ENCODE results near the gene BCL3. TPM values are rescaled to one million over a fixed set of nuclear protein-coding genes. Genes with fewer than 3 reads are reported as not detected.

BCL3 gene
- polyA plus RNA-seq, 1 of the 3 experiments (the other 2 are of a cell fraction): 19.2 TPM

DNA sequence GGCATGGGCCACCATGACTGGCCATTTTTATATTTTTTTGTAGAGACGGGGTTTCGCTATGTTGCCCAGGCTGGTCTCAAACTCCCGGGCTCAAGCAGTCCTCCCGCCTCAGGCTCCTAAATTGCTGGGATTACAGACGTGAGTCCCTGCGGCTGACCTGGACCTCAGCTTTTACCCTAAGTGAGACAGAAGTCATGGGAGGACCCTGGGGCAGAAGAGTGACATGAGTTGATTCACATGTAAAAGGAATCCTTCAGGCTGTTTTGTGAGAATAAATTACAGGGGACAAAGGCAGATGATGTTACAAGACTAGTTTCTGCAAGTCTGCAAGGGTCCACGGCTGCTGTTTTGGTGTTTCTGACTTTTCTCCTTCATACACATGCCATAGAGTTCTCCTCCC is 57.8 kb downstream of the BCL3 start:
- H3K4me1 ChIP-seq (ENCODE audit: control insufficient read depth in 1 of 2, insufficient read depth in 2 of 2, low read depth in 1 of 2, low read length in 1 of 2): peaks cover 8 to 13% of the 10 kb centered on the region in 2 experiments; a peak in 2 of 4 replicates
- no peaks in the 10 kb centered on the region for H3K9me3 ChIP-seq
- no peak overlapping the region for H3K27ac ChIP-seq (ENCODE audit: low read depth in 2 of 2, low read length in 1 of 2)
- H3K79me2 ChIP-seq (ENCODE audit: insufficient read depth): no peaks in the 10 kb centered on the region
- H3K4me3 ChIP-seq (ENCODE audit: low read depth in 2 of 2, low read length in 1 of 2): no peak overlapping the region
- peaks cover 51% of the 10 kb centered on the region for H3K27me3 ChIP-seq (ENCODE audit: insufficient read depth)
- ChIA-PET POLR2A (no interaction called here), CTCF (interaction anchor here (1.0 to 9.3 kb wide), 6 partner anchors 8 to 117 kb away, joined by 3 to 70 read pairs (median 10); no protein-coding TSS in a partner anchor)
- no peak overlapping the region for H3K9ac ChIP-seq
- H3K4me2 ChIP-seq: no peak overlapping the region
- no peaks in the 10 kb centered on the region for H3K9me2 ChIP-seq
- no peak for DNase-seq
- peaks cover 8% of the 10 kb centered on the region for H3F3A ChIP-seq (replicated peaks; ENCODE audit: insufficient read depth)
- H3K36me3 ChIP-seq (replicated peaks in 1 of 2; ENCODE audit: control insufficient read depth in 1 of 2, insufficient read depth in 2 of 2, low read length in 1 of 2): no peaks in the 10 kb centered on the region
- H4K20me1 ChIP-seq (ENCODE audit: insufficient read depth): no peaks in the 10 kb centered on the region
- 39% methylated on average over 7 of the region's 7 CpGs for WGBS (ENCODE audit: low lambda C conversion rate)
- TF ChIP-seq FOSL2 (IDR thresholded peaks at IDR 0.05; ENCODE audit: borderline replicate concordance, low read depth): no peak
- no peak for TF ChIP-seq EZH2phosphoT487 (IDR thresholded peaks at IDR 0.05; ENCODE audit: borderline replicate concordance, low read depth)
- TF ChIP-seq MXI1 (IDR thresholded peaks at IDR 0.05; ENCODE audit: low read depth, low read length): no peak
- TF ChIP-seq, protein P1, sequence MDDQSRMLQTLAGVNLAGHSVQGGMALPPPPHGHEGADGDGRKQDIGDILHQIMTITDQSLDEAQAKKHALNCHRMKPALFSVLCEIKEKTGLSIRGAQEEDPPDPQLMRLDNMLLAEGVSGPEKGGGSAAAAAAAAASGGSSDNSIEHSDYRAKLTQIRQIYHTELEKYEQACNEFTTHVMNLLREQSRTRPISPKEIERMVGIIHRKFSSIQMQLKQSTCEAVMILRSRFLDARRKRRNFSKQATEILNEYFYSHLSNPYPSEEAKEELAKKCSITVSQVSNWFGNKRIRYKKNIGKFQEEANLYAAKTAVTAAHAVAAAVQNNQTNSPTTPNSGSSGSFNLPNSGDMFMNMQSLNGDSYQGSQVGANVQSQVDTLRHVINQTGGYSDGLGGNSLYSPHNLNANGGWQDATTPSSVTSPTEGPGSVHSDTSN (IDR thresholded peaks at IDR 0.05): no peak
- TF ChIP-seq YY1 (IDR thresholded peaks at IDR 0.05; ENCODE audit: low read depth): no peak
- no peak for TF ChIP-seq MEF2A (IDR thresholded peaks at IDR 0.05; ENCODE audit: borderline replicate concordance, low read depth)
- TF ChIP-seq SIN3A (IDR thresholded peaks at IDR 0.05; ENCODE audit: borderline replicate concordance, low read depth, low read length): no peak
- TF ChIP-seq RCOR1 (IDR thresholded peaks at IDR 0.05; ENCODE audit: low read length): no peak
- TF ChIP-seq, protein P2, sequence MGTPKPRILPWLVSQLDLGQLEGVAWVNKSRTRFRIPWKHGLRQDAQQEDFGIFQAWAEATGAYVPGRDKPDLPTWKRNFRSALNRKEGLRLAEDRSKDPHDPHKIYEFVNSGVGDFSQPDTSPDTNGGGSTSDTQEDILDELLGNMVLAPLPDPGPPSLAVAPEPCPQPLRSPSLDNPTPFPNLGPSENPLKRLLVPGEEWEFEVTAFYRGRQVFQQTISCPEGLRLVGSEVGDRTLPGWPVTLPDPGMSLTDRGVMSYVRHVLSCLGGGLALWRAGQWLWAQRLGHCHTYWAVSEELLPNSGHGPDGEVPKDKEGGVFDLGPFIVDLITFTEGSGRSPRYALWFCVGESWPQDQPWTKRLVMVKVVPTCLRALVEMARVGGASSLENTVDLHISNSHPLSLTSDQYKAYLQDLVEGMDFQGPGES (IDR thresholded peaks at IDR 0.05; ENCODE audit: low read depth, low read length): no peak
- no peak overlapping the region for H2AFZ ChIP-seq (ENCODE audit: low read depth)

DNA sequence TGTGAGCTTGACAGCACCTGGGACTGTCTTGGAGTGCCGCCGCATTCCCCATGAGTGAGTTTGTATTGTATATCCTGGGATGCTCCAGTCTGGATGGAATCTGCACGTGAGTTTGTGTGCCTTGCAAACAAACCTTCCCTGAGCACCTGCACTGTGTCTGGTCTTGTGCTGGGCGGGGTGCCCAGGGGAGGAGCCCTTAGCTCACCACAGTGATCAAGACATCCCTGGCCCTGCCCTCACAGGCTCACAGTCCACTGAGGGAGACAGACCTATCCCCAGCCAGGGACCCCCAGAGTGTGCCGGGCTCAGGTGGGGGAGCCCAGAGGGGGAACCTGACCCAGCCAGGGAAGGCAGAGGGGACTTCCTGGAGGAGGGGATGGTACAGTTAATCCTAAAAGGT is 58.7 kb downstream of the BCL3 start:
- Histone ChIP-seq H3K27me3 (ENCODE audit: insufficient read depth) (peaks cover 50% of the 10 kb centered on the region), H3K27ac (ENCODE audit: low read depth in 2 of 2, low read length in 1 of 2) (no peak overlapping the region), H3K79me2 (ENCODE audit: insufficient read depth) (no peaks in the 10 kb centered on the region), H3K36me3 (replicated peaks in 1 of 2; ENCODE audit: control insufficient read depth in 1 of 2, insufficient read depth in 2 of 2, low read length in 1 of 2) (no peaks in the 10 kb centered on the region), H3K4me2 (no peak overlapping the region), H3F3A (replicated peaks; ENCODE audit: insufficient read depth) (peaks cover 8% of the 10 kb centered on the region), H4K20me1 (ENCODE audit: insufficient read depth) (no peaks in the 10 kb centered on the region), H3K4me3 (ENCODE audit: low read depth in 2 of 2, low read length in 1 of 2) (no peak overlapping the region), H3K9me2 (no peaks in the 10 kb centered on the region), H3K9ac (no peak overlapping the region), H3K4me1 (ENCODE audit: control insufficient read depth in 1 of 2, insufficient read depth in 2 of 2, low read depth in 1 of 2, low read length in 1 of 2) (peaks cover 8 to 13% of the 10 kb centered on the region in 2 experiments; a peak in 2 of 4 replicates), H2AFZ (ENCODE audit: low read depth) (no peak overlapping the region), H3K9me3 (no peaks in the 10 kb centered on the region)
- no peak for TF ChIP-seq RFX5 (IDR thresholded peaks at IDR 0.05; ENCODE audit: low read length)
- 22% methylated on average over 4 of the region's 5 CpGs for WGBS (ENCODE audit: low lambda C conversion rate)
- ChIA-PET CTCF (interaction anchor here (0.5 to 9.3 kb wide), 15 partner anchors 9 to 117 kb away, joined by 3 to 70 read pairs (median 4); no protein-coding TSS in a partner anchor), POLR2A (no interaction called here)
- DNase-seq: no peak

All from SK-N-SH (cell line).